OCI-LY1 (cell line): ENCODE results near the gene TMEM161A.

ENCODE experiments used
- H2AFZ ChIP-seq: fragments of 200-600 bp; sonication (generic), shearing (Covaris generic); 2 replicates; pipeline ENCODE4 v1.6.0; 2014; ENCODE audit warnings: antibody characterized with exemption, mild to moderate bottlenecking, low read length
- H3F3A ChIP-seq: fragments of 200-600 bp; sonication (generic), shearing (Covaris generic); 2 replicates; pipeline ENCODE4 v1.6.0; 2014; ENCODE audit warnings: mild to moderate bottlenecking, antibody characterized with exemption, low read length, moderate library complexity; ENCODE audit not compliant: insufficient read depth
- H3K27ac ChIP-seq: fragments of 200-600 bp; sonication (generic); 2 replicates; pipeline ENCODE4 v1.5.1; 2014; ENCODE audit warnings: low read length, mixed run types, mild to moderate bottlenecking, low read depth; ENCODE audit not compliant: poor library complexity, severe bottlenecking
- H3K27me3 ChIP-seq: fragments of 200-600 bp; sonication (generic); 2 replicates; pipeline ENCODE4 v1.6.0; 2014; ENCODE audit warnings: antibody characterized with exemption, mild to moderate bottlenecking, low read length, moderate library complexity; ENCODE audit not compliant: insufficient read depth
- H3K36me3 ChIP-seq: fragments of 200-600 bp; sonication (generic); 2 replicates; pipeline ENCODE4 v1.6.1; 2014; ENCODE audit warnings: mild to moderate bottlenecking, antibody characterized with exemption, low read length, moderate library complexity, mixed read lengths; ENCODE audit not compliant: insufficient read depth
- H3K4me1 ChIP-seq: fragments of 200-600 bp; sonication (generic); 2 replicates; pipeline ENCODE4 v1.5.1; 2014; ENCODE audit warnings: mild to moderate bottlenecking, low read length, moderate library complexity; ENCODE audit not compliant: insufficient read depth, severe bottlenecking
- H3K4me2 ChIP-seq: fragments of 200-600 bp; sonication (generic), shearing (Covaris generic); 2 replicates; pipeline ENCODE4 v1.6.1; 2014; ENCODE audit warnings: low read length
- H3K4me3 ChIP-seq: fragments of 200-600 bp; sonication (generic); 2 replicates; pipeline ENCODE4 v1.5.1; 2014; ENCODE audit warnings: low read length, low read depth, mild to moderate bottlenecking, mixed read lengths; ENCODE audit not compliant: poor library complexity, severe bottlenecking
- H3K79me2 ChIP-seq: fragments of 200-600 bp; shearing (Covaris generic); 2 replicates; pipeline ENCODE4 v1.6.1; 2016; ENCODE audit warnings: mixed run types, low read length, mixed read lengths; ENCODE audit not compliant: insufficient read depth
- H3K9ac ChIP-seq: fragments of 200-600 bp; sonication (generic), shearing (Covaris generic); 2 replicates; pipeline ENCODE4 v1.6.1; 2014; ENCODE audit warnings: mild to moderate bottlenecking, low read length, mixed read lengths
- H3K9me2 ChIP-seq: fragments of 200-600 bp; sonication (generic), shearing (Covaris generic); 2 replicates; pipeline ENCODE4 v1.6.1; 2014; ENCODE audit warnings: low read depth, mild to moderate bottlenecking, low read length, mixed read lengths
- H3K9me3 ChIP-seq: fragments of 200-600 bp; shearing (Covaris generic); 2 replicates; pipeline ENCODE4 v1.6.1; 2014; ENCODE audit warnings: low read length, mixed read lengths
- H4K20me1 ChIP-seq: fragments of 200-600 bp; sonication (generic), shearing (Covaris generic); 2 replicates; pipeline ENCODE4 v1.6.0; 2016; ENCODE audit warnings: mild to moderate bottlenecking, low read length; ENCODE audit not compliant: insufficient read depth
- EZH2 ChIP-seq: fragments of 200-600 bp; sonication (generic), shearing (Covaris generic); IDR thresholded peaks from 2 replicates; pipeline ENCODE4 v1.8.0; 2017; ENCODE audit warnings: borderline replicate concordance, mixed run types, mild to moderate bottlenecking, antibody characterized with exemption, low read length, moderate library complexity, mixed read lengths
- TF ChIP-seq, protein P1 (sequence below): fragments of 200-600 bp; sonication (generic), shearing (Covaris generic); IDR thresholded peaks from 2 replicates; pipeline ENCODE4 v1.5.1; 2017; ENCODE audit warnings: mild to moderate bottlenecking, antibody characterized with exemption, low read length, moderate library complexity, mixed read lengths

The TMEM161A gene

DNA sequence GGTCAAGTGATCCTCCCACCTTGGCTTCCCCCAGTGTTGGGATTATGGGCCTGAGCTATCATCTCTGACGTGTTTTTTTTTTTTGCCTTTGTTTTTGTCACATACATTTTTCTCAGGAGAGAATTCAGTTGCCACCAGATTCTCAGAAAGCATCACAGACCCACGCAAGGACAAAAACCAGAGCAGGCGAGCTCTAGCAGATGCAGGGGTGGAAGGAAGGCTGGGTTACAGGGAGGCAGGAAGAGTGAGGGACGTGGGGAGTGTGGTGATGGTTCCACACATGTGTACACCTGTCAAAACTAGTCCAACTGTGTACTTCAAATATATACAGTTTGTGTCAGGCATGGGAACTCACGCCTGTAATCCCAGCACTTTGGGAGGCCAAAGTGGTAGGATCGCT, 4.3 kb downstream of the TMEM161A start:
- H3K79me2 ChIP-seq, result no peaks in the 10 kb centered on the region
- H3K4me1 ChIP-seq, result peaks cover 22% of the 10 kb centered on the region
- H4K20me1 ChIP-seq, result no peaks in the 10 kb centered on the region
- H3F3A ChIP-seq, result no peaks in the 10 kb centered on the region
- TF ChIP-seq, protein P1, sequence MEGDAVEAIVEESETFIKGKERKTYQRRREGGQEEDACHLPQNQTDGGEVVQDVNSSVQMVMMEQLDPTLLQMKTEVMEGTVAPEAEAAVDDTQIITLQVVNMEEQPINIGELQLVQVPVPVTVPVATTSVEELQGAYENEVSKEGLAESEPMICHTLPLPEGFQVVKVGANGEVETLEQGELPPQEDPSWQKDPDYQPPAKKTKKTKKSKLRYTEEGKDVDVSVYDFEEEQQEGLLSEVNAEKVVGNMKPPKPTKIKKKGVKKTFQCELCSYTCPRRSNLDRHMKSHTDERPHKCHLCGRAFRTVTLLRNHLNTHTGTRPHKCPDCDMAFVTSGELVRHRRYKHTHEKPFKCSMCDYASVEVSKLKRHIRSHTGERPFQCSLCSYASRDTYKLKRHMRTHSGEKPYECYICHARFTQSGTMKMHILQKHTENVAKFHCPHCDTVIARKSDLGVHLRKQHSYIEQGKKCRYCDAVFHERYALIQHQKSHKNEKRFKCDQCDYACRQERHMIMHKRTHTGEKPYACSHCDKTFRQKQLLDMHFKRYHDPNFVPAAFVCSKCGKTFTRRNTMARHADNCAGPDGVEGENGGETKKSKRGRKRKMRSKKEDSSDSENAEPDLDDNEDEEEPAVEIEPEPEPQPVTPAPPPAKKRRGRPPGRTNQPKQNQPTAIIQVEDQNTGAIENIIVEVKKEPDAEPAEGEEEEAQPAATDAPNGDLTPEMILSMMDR, result no peak
- TF ChIP-seq EZH2, result no peak
- H3K4me2 ChIP-seq, result no peak overlapping the region
- no peaks in the 10 kb centered on the region for H3K9me2 ChIP-seq
- no peak overlapping the region for H3K9ac ChIP-seq
- H3K4me3 ChIP-seq, result no peak overlapping the region
- no peaks in the 10 kb centered on the region for H3K27me3 ChIP-seq
- peaks cover 11% of the 10 kb centered on the region for H3K9me3 ChIP-seq
- H3K27ac ChIP-seq, result no peak overlapping the region
- H2AFZ ChIP-seq, result no peak overlapping the region
- peaks cover 38% of the 10 kb centered on the region for H3K36me3 ChIP-seq

DNA sequence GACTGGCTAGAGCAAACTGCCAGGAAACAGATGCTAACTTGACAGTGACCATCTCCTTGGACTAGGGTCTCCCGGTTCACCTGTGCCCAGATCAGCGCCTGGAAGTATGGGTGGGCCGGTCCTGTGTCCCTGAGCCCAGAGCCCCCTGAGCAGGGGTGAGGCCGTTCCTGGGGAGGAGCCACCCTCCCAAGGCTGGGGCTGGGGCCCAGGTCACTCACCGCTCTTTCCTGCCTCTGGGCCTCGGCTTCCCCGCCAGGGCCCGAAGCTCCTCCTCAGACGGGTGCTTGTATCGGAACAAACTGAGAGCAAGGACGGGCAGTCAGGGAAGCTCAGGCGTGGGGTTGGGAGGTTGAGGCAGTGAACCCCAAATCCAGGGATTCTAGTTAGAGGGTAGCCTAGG, 5.4 kb downstream of the TMEM161A start:
- TF ChIP-seq, protein P1, result no peak
- TF ChIP-seq EZH2, result no peak
- no peak overlapping the region for H3K4me2 ChIP-seq
- no peaks in the 10 kb centered on the region for H3K9me2 ChIP-seq
- H3K9ac ChIP-seq, result no peak overlapping the region
- no peaks in the 10 kb centered on the region for H3K27me3 ChIP-seq
- H3K4me1 ChIP-seq, result peaks cover 22% of the 10 kb centered on the region
- no peak overlapping the region for H3K4me3 ChIP-seq
- no peaks in the 10 kb centered on the region for H3F3A ChIP-seq
- H2AFZ ChIP-seq, result no peak overlapping the region
- no peaks in the 10 kb centered on the region for H3K79me2 ChIP-seq
- no peaks in the 10 kb centered on the region for H4K20me1 ChIP-seq
- H3K27ac ChIP-seq, result no peak overlapping the region
- H3K36me3 ChIP-seq, result peaks cover 45% of the 10 kb centered on the region
- H3K9me3 ChIP-seq, result peaks cover 11% of the 10 kb centered on the region

DNA sequence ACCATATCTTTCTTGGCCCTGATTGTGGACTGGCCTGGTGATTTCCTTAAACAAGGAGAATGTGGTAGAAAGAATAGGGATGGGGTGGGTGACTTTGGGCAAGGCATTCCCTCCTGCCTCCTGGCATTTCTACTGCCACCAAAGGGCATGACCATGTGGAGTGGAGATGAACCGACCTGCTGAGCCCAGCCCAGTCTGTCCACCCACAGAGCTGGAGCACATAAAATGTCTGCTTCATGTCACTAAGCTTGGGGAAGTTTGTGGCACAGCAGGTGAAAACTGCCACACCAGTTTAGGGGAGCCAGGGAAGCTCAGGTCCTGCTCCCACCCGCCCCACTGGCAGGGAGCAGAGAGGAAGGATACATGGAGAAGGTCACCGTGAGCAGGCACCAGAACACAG, 6.3 kb downstream of the TMEM161A start:
- Histone ChIP-seq H4K20me1 (no peaks in the 10 kb centered on the region), H3K4me1 (peaks cover 15% of the 10 kb centered on the region), H3K9ac (no peak overlapping the region), H3F3A (no peaks in the 10 kb centered on the region), H3K27me3 (no peaks in the 10 kb centered on the region), H3K36me3 (peaks cover 49% of the 10 kb centered on the region), H3K9me3 (peaks cover 11% of the 10 kb centered on the region), H3K9me2 (no peaks in the 10 kb centered on the region), H3K4me2 (no peak overlapping the region), H3K27ac (no peak overlapping the region), H2AFZ (no peak overlapping the region), H3K4me3 (no peak overlapping the region), H3K79me2 (no peaks in the 10 kb centered on the region)
- no peak for TF ChIP-seq EZH2
- TF ChIP-seq, protein P1, result no peak
